Renal cortical epithelial cell (primary cell): Measurements from ENCODE around the gene CLDN19. TPM values are rescaled to one million over a fixed set of nuclear protein-coding genes. Genes with fewer than 3 reads are reported as not detected.

ENCODE experiments used
- DNase-seq: peaks from one replicate; pipeline ENCODE4 v3.0.0-alpha.2; 2011; ENCODE audit warnings: low read depth
- total RNA-seq: library from RNA; depleted of rRNA; stranded (reverse); fragments of >200 nt; gene quantifications from 2 replicates; pipeline ENCODE4 v1.2.3, GENCODE V29; 2014

The CLDN19 gene
- 5.7 TPM in 1 of 2 replicates, not detected in the other for total RNA-seq

GRCh38 chr1:42739753-42740700 is at the start of gene CLDN19:
TSS of gene CLDN19 (minus strand) at chr1:42740236. CDS start at chr1:42740063, 173 bp downstream.
- no peak for DNase-seq

GRCh38 chr1:42788021-42788420 is 48.0 kb upstream of the CLDN19 start:
- no peak for DNase-seq

GRCh38 chr1:42786097-42786496 is 46.1 kb upstream of the CLDN19 start:
- no peak for DNase-seq

GRCh38 chr1:42784946-42785693 is 45.1 kb upstream of the CLDN19 start, which contains the start of gene TMEM269:
TSS of gene TMEM269 (plus strand) at chr1:42784991. CDS start at chr1:42789894, 4,903 bp downstream.
- no peak for DNase-seq

GRCh38 chr1:42784547-42784945 is 44.5 kb upstream of the CLDN19 start:
- DNase-seq, result no peak

GRCh38 chr1:42783092-42783491 is 43.1 kb upstream of the CLDN19 start:
- DNase-seq, result no peak

GRCh38 chr1:42780176-42780575 is 40.1 kb upstream of the CLDN19 start:
- no peak for DNase-seq

- no peak for DNase-seq
These were observed 39.7 kb upstream of the CLDN19 start for GRCh38 chr1:42779725-42780124.

- peak; percentile 40 for DNase-seq
These were observed 37.8 kb upstream of the CLDN19 start for GRCh38 chr1:42777852-42778251.

GRCh38 chr1:42776502-42776901 is 36.5 kb upstream of the CLDN19 start:
- no peak for DNase-seq

GRCh38 chr1:42774928-42775526 is 35.0 kb upstream of the CLDN19 start:
- DNase-seq, result no peak

- no peak for DNase-seq
These were observed 33.4 kb upstream of the CLDN19 start for GRCh38 chr1:42773420-42773819.

- no peak for DNase-seq
These were observed 29.8 kb upstream of the CLDN19 start for GRCh38 chr1:42769811-42770210.

- no peak for DNase-seq
These were observed 28.1 kb upstream of the CLDN19 start for GRCh38 chr1:42768172-42768571.

GRCh38 chr1:42767510-42768000 is 27.5 kb upstream of the CLDN19 start:
- DNase-seq, result no peak

- DNase-seq, result peak; percentile 97
These were observed 26.9 kb upstream of the CLDN19 start, which contains the start of the genes C1orf50 and P3H1 for GRCh38 chr1:42766741-42767509. TSS of gene C1orf50 (plus strand) at chr1:42767249. CDS start at chr1:42767312, 63 bp downstream. TSS of gene P3H1 (minus strand) at chr1:42767028. CDS start at chr1:42766971, 57 bp downstream.

GRCh38 chr1:42765832-42766740 is 26.1 kb upstream of the CLDN19 start:
- DNase-seq, result peak; percentile 78

- DNase-seq, result peak; percentile 57
These were observed 25.2 kb upstream of the CLDN19 start for GRCh38 chr1:42765269-42765668.

GRCh38 chr1:42762269-42762668 is 22.2 kb upstream of the CLDN19 start:
- no peak for DNase-seq

GRCh38 chr1:42761567-42761966 is 21.5 kb upstream of the CLDN19 start:
- DNase-seq, result no peak
